Fibroblast of skin of abdomen (primary cell): ENCODE measurements around the gene ASMTL.

Source experiments
- DNase-seq: peaks from one replicate; pipeline ENCODE4 v3.0.0-alpha.2; 2013

ASMTL gene

GRCh38 chrX:1403228-1403627 lies 49.5 kb downstream of the ASMTL start:
- DNase-seq = no peak

GRCh38 chrX:1401611-1402430 lies 50.9 kb downstream of the ASMTL start:
- DNase-seq = no peak

GRCh38 chrX:1400742-1401471 lies 51.8 kb downstream of the ASMTL start:
- no peak for DNase-seq

- DNase-seq = no peak
Measured at GRCh38 chrX:1400049-1400448, 52.7 kb downstream of the ASMTL start.

- DNase-seq = no peak
Measured at GRCh38 chrX:1398431-1399340, 54.0 kb downstream of the ASMTL start.

GRCh38 chrX:1397441-1398270 lies 55.1 kb downstream of the ASMTL start:
- DNase-seq = no peak

- no peak for DNase-seq
Measured at GRCh38 chrX:1397001-1397400, 55.7 kb downstream of the ASMTL start.

GRCh38 chrX:1395646-1396216 lies 57.0 kb downstream of the ASMTL start:
- DNase-seq = no peak

- DNase-seq = no peak
Measured at GRCh38 chrX:1394731-1395501, 57.8 kb downstream of the ASMTL start.

GRCh38 chrX:1393871-1394615 lies 58.7 kb downstream of the ASMTL start:
- no peak for DNase-seq

- peak; percentile 79 for DNase-seq
Measured at GRCh38 chrX:1392376-1393068, 60.2 kb downstream of the ASMTL start.

- peak; percentile 98 for DNase-seq
Measured at GRCh38 chrX:1391707-1392375, 60.9 kb downstream of the ASMTL start, which contains the start of gene SLC25A6. TSS of gene SLC25A6 (minus strand) at chrX:1392113. CDS start at chrX:1392009, 104 bp downstream.

GRCh38 chrX:1391370-1391706 lies 61.4 kb downstream of the ASMTL start:
- no peak for DNase-seq

GRCh38 chrX:1390621-1391369 lies 61.9 kb downstream of the ASMTL start:
- DNase-seq = no peak

- no peak for DNase-seq
Measured at GRCh38 chrX:1389993-1390285, 62.8 kb downstream of the ASMTL start.

GRCh38 chrX:1389181-1389992 lies 63.3 kb downstream of the ASMTL start:
- no peak for DNase-seq

GRCh38 chrX:1388651-1389050 lies 64.1 kb downstream of the ASMTL start:
- DNase-seq = no peak
